HG03520 (cell line): Measurements from ENCODE around the gene RETN.

Experiments
- ATAC-seq: cut with Tn5 transposase; IDR thresholded peaks from one replicate; pipeline ENCODE4 v1.9.1; 2021; ENCODE audit warnings: mild to moderate bottlenecking, moderate library complexity; ENCODE audit not compliant: unreplicated experiment

RETN gene

GRCh38 chr19:7681340-7682174 is 12.7 kb downstream of the RETN start:
- no peak for ATAC-seq

- no peak for ATAC-seq
Measured at GRCh38 chr19:7682175-7682855, 13.5 kb downstream of the RETN start.

DNA sequence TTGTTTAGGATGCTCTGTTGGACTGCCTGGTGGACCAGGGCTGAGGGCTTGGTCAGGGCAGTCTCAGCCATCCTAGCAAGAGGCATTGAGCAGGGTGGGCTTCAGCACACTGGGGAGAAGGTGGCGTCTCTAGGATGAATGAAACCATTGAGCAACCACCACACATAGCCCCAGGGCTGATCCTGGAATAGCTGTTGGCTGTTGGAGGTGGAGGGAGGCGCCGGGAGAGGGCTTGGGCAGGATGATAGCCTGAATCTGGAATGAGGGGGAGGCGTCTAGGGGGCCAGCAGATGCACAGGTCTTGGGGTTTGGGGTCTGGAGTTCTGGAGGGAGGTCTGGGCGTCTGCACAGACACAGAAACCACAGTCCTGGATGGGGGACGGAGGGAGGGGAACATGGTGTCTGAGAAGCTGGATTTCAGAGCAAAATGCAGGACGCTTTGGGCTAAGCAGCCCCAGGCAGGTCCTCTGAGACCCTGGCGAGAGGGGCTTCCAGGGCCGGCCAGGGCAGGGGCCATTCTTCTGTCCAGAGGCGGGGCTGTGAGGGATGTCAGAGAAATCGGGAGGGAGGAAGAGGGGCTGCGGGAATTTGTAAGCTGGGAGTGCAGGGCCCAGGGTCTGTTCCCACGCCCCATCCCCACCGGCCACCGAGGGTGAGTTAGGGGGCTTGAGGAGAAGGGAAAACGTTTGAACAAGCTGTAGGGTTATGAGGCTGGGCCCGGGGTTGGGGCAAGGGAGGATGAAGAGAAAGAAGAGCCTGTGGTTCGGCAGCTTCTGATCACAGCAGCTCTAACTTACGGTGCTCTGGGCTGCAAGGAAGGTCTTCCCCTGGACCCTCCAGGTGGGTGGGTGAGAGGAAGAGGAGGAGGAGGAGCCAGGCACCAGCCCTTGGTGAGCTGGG is 16.9 kb downstream of the RETN start:
- ATAC-seq = no peak

DNA sequence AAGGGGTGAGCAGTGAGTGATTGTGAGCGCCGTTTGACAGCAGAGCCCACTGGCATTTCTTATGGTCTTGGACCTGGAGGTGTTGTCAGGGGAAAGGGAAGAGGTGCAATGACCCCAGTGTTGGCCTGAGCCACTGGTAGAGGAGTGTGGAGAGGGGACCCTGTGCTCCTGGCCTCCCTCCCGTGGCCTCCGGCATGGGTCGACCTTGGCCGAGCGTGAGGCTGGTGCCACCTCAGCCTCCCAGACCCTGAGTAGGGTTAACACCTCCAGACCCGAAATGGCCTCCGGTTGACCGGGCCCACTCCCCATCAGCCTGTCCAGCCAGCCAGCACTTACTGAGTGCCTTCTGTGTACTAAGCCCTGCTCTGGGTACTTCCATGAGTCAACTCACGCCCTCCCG is 18.3 kb downstream of the RETN start:
- no peak for ATAC-seq

DNA sequence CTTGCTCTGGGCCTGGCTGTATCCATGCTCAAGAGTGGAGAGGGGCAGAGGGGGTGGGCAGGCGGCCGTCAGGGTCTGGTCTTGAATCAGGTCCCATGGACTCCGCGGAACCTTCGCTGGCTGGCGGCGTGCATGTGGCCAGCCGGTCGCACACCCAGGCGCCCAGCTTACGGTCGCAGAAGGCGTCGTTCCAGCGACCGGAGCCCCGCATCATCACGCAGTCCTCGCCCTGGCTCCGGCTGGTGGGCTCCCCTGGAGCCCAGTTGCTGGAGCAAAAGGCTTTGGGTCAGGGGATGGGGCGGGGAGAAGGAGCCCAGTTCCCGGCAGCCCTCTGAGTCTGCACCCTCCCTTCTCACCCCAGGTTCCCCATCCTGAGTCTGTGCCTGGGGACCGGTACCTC is 20.3 kb downstream of the RETN start:
- no peak for ATAC-seq

GRCh38 chr19:7690779-7691258 is 22.0 kb downstream of the RETN start:
- ATAC-seq = no peak

DNA sequence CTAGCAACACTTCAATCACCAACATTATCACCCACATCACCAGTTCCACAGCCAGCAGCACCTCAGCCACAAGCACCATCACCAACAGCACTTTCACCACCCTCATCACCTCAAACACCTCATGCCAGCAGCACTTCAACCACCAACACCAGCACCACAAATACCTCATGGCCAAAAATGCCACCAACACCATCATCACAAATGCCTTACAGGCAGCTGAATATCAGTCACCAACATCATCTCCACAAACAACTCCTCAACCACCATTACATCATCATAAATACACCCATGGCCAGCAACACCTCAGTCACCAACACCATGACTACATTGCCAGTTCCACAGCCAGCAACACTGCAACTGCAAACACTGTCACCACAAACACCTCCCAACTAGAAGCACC is 22.6 kb downstream of the RETN start:
- no peak for ATAC-seq

DNA sequence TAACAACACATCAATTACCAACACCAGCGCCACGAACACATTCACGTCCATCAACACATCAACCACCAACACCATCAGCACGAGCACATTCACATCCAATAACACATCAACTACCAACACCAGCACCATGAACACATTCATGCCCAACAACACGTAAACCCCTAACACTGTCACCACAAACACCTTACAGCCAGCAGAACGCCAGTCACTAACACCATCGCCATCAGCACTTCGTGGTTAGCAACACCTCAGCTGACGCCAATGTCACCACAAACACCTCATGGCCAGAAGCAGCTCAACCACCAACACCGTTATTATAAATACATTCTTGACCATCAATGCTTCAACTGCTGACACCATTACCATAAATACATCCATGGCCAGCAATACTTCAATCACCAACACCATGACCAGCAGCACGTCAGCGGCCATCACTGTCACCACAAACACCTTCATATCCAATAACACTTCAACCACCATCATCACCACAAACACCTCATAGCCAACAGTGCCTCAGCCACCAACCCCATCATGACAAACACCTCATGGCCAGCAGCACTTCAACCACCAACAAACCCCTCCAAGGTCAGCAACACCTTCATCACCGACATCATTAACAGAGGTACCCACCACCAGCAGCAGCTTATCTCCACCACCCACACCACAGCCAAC is 23.7 kb downstream of the RETN start:
- no peak for ATAC-seq

DNA sequence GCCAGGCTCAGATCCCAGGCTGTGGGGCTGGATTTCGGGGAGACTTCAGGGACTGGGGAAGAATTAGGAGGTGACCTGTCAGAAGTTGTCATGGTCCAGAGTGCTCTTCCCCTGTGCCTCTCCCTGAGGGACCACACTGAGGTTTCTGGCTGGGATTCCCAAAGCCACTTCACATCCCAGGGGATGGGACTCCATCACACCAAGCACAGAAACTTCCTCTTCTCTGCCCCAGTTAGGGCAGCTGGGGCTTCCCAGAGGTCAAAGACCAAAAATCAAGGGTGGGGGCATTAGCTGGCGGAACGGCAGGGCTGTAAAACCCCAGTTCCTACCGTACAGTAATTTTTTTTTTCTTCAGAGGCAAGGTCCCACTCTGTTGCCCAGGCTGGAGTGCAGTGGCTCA is 25.6 kb downstream of the RETN start:
- no peak for ATAC-seq

DNA sequence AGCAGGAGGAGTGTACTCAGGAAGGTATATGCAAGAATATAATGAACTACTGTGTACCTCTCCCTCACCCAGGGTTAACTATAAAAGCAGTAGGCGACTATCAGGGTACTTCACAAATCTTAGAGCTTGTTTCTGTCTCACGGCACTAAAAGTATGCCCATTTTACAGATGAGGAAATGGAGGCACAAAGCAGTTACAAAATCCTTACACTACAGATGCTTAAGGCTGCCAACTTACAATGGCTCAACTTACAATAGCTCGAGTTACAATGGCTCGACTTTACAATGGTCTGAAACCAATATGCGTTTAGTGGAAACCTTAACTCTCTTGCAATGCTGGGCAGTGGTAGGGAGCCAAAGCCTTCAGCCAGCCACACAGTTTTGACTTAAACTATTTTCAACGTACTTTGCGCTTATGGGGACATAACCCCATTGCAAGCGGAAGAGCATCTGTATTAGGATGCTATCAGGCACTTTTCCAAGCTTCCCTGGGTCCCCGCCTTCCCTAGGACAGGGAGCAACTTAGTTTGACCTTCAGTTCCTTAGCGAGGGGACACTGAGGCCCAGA is 29.0 kb downstream of the RETN start:
- no peak for ATAC-seq

DNA sequence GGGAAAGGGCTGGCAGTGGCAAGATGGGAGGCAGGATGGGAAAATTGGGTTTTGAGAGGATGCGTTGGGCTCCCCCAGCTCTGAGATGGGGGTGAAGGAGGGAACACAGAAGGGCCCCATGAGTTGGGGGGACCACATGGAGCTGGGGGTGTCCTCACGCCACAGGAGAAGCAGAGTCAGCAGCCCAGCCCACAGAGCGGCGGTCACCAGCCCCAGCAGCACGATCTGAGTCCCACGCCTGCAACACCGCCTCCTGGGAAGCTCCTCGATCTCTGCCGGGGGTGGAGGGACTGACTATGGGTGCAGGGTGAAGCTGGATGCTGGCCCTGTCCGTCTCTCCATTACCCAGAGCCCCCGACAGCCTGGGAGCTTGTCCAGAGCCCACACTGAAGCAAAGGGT is 29.7 kb downstream of the RETN start:
- no peak for ATAC-seq

- no peak for ATAC-seq
Measured at GRCh38 chr19:7699003-7699402, 30.2 kb downstream of the RETN start.

DNA sequence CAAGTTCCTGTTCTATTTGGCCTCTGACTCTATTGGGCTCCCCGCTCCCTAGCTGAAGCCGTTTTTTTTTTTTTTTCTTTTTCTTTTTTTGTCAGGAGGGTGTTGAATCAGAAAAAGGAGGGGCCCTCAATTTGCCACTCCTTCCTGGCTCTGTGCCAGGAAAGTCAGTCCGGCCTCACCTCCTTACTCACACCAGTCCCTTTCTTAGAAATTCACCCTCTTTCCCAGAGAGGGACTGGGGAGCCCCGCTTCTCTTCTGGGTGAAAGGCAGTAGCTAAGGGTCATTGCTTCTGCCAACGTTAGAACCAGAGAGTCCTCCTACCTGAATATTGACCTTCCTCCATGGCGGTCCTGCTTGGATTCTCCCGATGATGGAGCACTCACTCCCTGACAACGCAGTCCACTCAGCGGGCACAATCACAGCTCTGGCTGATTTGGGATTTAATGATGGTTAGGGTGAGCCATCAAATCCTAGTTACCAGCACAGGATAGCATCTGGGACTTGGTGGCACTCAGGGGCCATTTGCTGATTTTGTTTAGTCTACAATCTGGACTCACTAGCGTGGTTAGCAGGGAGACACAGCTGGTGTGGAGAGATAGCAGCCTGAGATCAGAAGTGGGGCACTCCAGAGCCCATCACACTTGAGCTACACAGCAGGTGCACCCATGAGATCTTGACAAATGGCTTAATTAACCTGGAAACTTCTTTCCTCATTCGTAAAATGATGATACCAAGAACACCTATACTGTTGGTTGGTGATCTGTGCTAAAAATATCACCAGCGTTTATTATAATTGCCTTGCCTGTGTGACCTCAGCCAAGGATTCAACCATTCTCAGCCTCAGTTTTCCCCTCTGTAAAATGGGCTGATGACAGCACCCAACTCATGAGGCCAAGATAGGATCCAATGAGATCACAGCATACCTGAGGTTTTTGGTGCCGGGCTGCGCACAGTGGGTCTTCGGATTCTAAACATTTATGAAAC is 30.9 kb downstream of the RETN start:
- no peak for ATAC-seq

DNA sequence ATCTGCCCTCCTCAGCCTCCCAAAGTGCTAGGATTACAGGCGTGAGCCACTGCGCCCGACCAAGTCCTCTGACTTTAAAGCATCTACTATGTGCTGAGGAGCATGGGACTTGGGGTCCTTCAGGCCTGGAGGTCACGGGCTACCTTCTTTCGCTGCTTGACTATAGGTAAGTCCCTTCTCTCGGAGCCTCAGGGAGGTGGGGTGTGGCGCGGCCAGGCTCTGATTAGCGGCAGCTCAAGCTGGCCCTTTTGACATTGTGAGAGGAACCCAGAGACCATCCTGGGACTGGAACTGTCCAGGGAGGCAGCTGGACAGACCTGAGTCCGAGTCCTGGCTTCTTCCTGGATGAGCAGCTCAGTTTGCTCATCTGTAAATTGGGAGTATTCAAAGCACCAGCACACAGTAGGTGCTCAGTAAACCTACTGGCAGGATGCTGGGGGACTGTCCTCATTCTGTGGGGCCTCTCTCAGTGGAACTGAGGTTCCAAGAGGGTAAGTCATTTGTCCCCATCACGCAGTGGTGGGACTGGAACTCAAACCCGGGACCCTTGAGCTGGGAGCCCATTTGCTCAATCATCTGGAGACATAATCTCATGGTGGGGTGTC is 32.3 kb downstream of the RETN start:
- no peak for ATAC-seq

- no peak for ATAC-seq
Measured at GRCh38 chr19:7701654-7702457, 33.0 kb downstream of the RETN start, which contains the start of gene FCER2. FCER2 (minus strand) TSS chr19:7702131; CDS start chr19:7699760, 2,371 bp downstream.

DNA sequence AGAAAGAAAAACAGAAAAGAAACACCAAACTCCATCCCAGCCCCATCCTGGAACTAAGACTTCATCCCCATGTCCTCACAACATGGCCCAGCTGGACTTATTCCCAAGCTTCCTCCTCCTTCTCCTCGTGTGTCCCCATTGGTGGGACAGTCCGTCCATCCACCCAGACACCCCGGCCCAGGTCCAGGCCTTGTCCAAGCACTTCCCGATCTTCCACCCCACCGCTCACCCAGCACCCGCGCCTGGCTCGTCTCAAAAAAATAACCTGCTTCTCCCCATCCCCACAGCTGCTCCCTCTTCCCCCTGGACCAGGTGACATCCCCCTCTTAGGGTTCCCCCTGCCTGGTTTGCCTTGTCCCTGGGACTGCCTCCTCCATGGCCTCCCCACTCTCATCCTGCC is 34.5 kb downstream of the RETN start:
- ATAC-seq = no peak

DNA sequence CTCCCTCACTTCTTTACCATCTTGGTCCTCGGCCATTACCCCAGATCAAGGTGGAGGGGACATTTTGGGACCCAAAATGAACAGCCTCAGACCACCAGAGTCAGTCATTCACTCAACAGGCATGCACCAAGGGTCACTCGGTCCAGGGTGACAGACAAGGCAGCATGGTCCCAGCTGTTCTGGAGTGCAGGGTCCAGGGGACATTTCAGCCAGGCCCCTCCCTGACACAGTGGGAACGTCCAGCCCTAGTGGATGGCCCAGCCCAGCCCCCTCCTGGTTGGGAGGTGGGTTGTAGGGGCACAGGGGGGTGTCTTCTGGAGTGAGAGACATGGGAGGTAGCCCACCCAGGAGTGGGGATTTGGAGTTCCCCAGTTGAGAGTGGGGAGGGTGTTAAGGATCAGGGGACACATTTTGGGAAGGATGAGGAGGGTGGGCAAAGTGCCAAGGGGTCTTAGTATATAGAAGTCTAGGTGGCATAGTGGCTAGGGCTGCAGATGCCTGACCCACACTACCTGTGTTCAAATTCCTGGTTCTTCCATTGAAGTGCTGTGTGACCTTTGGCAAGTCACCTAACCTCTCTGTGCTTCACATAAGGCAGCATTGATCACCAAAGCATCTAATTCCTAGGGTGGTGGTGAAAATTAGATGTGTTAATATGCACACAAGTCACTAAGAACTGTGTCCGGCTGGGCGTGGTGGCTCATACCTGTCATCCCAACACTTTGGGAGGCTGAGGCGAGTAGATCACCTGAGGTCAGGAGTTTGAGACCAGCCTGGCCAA is 35.6 kb downstream of the RETN start:
- ATAC-seq = no peak
